Hematopoietic multipotent progenitor cell treated with erythropoietin and hydrocortisone succinate and interleukin-3 and kit ligand, for 15 days (in vitro differentiated cells): ENCODE measurements around the gene CENPH.
"Not testable (repeated sequence)": the region's sequence is repeated elsewhere in the genome, so short reads cannot be mapped to it uniquely, and the experiment has no call there.

Experiments used
- DNase-seq: peaks from one replicate; pipeline ENCODE4 v3.0.0-alpha.2; 2015; ENCODE audit warnings: low spot score

Gene CENPH, protein sequence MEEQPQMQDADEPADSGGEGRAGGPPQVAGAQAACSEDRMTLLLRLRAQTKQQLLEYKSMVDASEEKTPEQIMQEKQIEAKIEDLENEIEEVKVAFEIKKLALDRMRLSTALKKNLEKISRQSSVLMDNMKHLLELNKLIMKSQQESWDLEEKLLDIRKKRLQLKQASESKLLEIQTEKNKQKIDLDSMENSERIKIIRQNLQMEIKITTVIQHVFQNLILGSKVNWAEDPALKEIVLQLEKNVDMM

DNA sequence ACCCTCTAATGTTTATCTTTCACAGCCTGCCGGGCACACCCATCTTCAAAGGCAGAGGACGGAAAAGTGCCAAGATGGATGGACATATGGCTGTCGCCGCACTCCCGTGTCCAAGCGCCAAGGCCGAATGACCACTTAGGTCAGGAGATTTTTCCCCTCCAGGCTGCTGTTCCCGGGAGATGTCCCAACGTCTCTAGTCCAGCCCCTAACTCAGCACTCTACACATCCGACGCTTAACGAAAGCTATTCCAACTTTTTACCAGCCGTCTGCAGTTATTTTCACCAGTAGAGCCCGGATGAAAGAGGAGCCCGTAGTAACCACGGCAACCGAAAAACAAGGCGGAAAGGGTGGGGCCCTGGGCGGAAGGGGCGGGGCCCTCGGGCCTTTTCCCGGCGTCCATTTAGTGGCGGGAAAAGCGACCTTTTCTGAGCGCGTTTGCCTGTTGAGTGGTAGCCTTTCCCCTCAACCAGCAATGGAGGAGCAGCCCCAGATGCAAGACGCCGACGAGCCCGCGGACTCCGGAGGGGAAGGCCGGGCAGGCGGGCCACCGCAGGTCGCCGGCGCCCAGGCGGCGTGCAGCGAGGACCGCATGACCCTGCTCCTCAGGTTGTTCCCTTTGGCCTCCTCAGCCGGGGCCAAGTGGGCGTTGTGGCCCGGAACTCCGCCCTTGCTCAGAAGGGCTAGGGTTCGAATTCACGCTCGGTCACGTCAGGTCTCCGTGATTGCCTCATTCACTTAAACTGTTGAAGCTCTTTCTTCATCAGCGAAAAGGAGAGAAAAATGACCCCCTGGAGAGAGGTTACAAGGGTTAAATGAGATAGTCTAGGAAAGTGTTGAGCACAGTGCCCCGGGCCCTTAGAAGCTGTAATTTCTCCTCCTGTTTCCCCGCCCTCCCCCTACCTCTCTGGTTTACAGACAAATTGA lies at the start of gene CENPH:
CENPH (plus strand) TSS at position 422 of the 925 bp plus-strand sequence; CDS start at position 474, 52 bp downstream.
- DNase-seq: peak; percentile 93

GRCh38 chr5:69140239-69140638 lies 49.1 kb upstream of the CENPH start:
- not testable (repeated sequence) for DNase-seq

DNA sequence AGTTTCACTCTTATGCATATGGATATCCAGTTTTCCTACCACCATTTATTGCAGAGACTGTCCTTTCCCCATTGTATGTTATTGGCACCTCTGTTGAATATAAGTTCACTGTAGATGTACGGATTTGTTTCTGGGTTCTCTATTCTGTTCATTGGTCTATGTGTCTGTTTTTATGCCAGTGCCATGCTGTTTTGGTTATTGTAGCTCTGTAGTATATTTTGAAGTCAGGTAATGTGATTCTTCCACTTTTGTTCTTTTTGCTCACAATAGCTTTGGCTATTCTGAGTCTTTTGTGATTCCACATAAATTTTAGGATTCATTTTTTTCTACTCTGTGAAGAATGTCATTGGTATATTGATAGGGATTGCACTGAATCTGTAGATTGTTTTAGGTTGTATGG lies 48.6 kb upstream of the CENPH start:
- no peak for DNase-seq

- DNase-seq: not testable (repeated sequence)
These were observed 40.8 kb upstream of the CENPH start for GRCh38 chr5:69148576-69148975.

- DNase-seq: no peak
These were observed 40.3 kb upstream of the CENPH start for GRCh38 chr5:69148981-69149675.

- no peak for DNase-seq
These were observed 39.7 kb upstream of the CENPH start for GRCh38 chr5:69149676-69150010.

- DNase-seq: no peak
These were observed 36.7 kb upstream of the CENPH start for GRCh38 chr5:69152731-69153130.

DNA sequence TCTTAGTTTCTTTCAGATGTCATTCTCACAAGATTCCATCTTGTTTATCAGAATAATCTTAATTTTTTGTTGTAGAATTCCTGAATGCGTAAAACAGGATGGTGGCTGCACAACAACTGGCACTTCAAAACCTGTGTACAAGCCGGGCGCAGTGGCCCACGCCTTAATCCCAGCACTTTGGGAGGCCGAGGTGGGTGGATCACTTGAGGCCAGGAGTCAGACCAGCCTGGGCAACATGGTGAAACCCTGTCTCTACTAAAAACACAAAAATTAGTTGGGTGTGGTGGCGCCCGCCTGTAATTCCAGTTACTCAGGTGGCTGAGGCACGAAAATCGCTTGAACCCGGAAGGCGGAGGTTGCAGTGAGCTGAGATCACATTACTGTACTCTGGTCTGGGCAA lies 32.9 kb upstream of the CENPH start:
- no peak for DNase-seq

GRCh38 chr5:69158039-69158438 lies 31.3 kb upstream of the CENPH start:
- no peak for DNase-seq

- DNase-seq: no peak
These were observed 28.7 kb upstream of the CENPH start for GRCh38 chr5:69160651-69161050.

DNA sequence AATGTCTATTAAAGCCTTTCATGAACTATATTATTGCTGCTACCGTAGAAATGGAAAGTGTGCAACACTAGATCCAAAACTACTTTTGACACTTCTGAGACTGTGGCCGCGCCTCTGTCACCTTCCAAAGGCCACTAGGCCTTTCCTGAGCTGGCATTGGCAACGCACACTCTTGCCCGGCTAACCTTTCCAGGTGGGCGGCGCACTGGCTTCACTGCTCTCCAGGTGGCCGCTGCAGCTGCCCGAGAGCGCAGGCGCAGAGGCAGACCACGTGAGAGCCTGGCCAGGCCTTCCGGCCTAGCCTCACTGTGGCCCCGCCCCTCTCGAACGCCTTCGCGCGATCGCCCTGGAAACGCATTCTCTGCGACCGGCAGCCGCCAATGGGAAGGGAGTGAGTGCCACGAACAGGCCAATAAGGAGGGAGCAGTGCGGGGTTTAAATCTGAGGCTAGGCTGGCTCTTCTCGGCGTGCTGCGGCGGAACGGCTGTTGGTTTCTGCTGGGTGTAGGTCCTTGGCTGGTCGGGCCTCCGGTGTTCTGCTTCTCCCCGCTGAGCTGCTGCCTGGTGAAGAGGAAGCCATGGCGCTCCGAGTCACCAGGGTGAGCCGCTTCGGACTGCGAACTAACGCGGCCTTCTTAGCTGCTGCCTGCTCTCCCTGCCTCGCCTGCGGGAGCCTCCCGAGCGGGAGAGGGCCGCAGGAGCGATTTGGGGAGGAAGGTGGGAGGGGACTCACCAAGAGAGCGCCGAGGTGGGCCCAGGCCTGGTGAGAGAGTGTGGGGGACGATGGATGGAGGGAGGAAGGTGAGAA lies 22.5 kb upstream of the CENPH start, which contains the start of gene CCNB1:
CCNB1 (plus strand) TSS at position 465 of the 807 bp plus-strand sequence; CDS start at position 578, 113 bp downstream.
- DNase-seq: peak; percentile 99

DNA sequence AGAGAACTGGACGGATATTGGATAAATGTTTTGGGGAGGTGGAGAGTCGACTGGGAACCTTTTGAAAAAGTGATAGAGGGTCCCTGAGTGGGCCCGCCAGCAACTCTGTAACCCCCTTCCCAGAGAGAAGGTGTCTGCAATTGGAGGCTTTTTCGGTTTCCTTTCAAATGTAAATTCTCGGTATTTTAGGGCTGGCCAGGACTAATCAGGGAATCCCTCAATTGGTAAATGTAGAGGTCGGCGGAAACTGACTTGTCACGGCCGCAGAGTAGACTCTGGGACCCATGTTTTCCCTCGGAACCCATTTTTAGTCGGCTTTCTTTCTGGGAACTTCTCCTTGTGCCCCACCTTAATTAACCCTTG lies 21.9 kb upstream of the CENPH start:
- DNase-seq: peak; percentile 15

GRCh38 chr5:69167929-69168328 lies 21.5 kb upstream of the CENPH start:
- DNase-seq: no peak

DNA sequence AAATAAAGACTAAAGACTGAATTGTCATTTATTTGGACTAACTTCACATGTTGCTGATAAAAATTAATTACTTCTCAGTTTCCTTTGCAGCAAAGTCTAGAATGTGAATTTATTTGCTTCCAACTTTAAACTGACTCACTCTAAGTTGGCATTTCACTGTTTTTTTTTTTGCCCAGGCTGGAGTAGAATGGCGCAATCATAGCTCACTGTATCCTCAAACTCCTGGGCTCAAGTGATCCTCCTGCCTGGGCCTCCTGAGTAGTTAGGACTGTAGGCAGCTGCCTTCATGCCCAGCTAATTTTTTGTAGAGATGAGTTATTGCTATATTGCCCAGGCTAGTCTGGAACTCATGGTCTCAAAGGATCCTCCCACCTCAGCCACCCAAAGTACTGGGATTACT lies 18.9 kb upstream of the CENPH start:
- DNase-seq: no peak

GRCh38 chr5:69170969-69171368 lies 18.4 kb upstream of the CENPH start:
- DNase-seq: no peak

GRCh38 chr5:69181659-69182293 lies 7.6 kb upstream of the CENPH start:
- DNase-seq: not testable (repeated sequence)

- no peak for DNase-seq
These were observed 4.8 kb upstream of the CENPH start for GRCh38 chr5:69184621-69185020.

DNA sequence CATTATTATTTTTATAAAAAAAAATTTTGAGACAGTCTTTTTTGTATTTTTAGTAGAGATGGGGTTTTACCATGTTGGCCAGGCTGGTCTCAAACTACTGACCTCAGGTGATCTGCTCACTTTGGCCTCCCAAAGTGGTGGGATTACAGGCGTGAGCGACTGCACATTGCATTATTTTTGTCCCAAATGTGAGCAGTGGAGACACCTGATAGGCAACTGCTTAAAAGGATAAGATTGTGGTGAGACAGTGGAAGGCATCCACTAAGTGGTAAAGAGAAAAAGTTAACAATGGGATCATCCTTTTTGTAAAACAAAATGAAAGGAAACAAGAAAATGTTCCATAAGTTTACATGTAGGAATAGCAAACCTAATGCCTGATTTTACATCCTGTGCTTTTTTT lies 2.0 kb upstream of the CENPH start:
- no peak for DNase-seq

GRCh38 chr5:69188811-69189161 lies 597 bp upstream of the CENPH start:
- DNase-seq: no peak

DNA sequence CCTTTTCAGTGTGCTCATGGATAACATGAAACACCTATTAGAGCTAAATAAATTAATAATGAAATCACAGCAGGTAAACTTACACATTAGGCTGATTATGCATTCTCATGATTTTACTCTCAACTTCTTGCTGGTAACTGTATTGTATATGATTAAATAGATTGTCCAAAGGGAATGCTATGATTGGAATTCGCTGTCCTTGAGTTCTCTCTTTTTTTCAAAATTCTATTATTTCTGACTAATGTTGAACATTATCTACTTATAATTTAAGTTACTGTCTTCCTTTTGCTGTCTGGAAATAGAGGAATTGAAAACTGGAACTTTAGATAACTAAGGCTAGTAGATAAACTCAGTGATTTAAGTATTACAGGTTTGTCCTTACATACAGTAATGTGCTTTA lies 13.1 kb downstream of the CENPH start:
- no peak for DNase-seq

- DNase-seq: no peak
These were observed 17.3 kb downstream of the CENPH start for GRCh38 chr5:69206528-69207190.
